ENCODE results near the gene ANKRD42.

Gene ANKRD42
- 6.5 to 37.9 (median 16.0) reads per million in 9 experiments for total RNA-seq

- DNase-seq = peak; percentile 80 to 86 (median 81)
- Mint-ChIP-seq H3K27ac (peak within 1 kb of the TSS; percentile 99), H3K9me3 (no peaks in the 10 kb centered on the region), H3K4me1 (ENCODE audit: low read depth in 2 of 2) (peaks cover 30 to 49% of the 10 kb centered on the region in 2 donors), H3K4me3 (peak within 1 kb of the TSS; percentile 96 to 99), H3K36me3 (ENCODE audit: insufficient read depth) (peaks cover 55% of the 10 kb centered on the region), H3K27me3 (no peaks in the 10 kb centered on the region)
- peak; percentile 73 for ATAC-seq (replicated peaks)
These were observed at the start of gene ANKRD42 for GRCh38 chr11:83193315-83194280. Gene ANKRD42, plus strand, starts transcription at chr11:83193712. Its CDS starts 959 bp downstream, at chr11:83194671.

GRCh38 chr11:83147895-83148294 is 45.6 kb upstream of the ANKRD42 start:
- no peaks in the 10 kb centered on the region for H3K36me3 Mint-ChIP-seq (ENCODE audit: insufficient read depth)
- DNase-seq = no peak
- peaks cover 6 to 8% of the 10 kb centered on the region in 2 donors for H3K27me3 Mint-ChIP-seq
- no peak for ATAC-seq (replicated peaks)
- no peak overlapping the region for H3K4me3 Mint-ChIP-seq
- no peaks in the 10 kb centered on the region for H3K9me3 Mint-ChIP-seq
- no peak overlapping the region for H3K27ac Mint-ChIP-seq
- H3K4me1 Mint-ChIP-seq (ENCODE audit: low read depth in 2 of 2) = no peaks in the 10 kb centered on the region

GRCh38 chr11:83150450-83150849 is 43.1 kb upstream of the ANKRD42 start:
- no peaks in the 10 kb centered on the region for H3K27me3 Mint-ChIP-seq
- DNase-seq (no peak), ATAC-seq (replicated peaks) (no peak)
- H3K4me3 Mint-ChIP-seq = no peak overlapping the region
- no peak overlapping the region for H3K27ac Mint-ChIP-seq
- H3K36me3 Mint-ChIP-seq (ENCODE audit: insufficient read depth) = peaks cover 2% of the 10 kb centered on the region
- H3K4me1 Mint-ChIP-seq (ENCODE audit: low read depth in 2 of 2) = no peaks in the 10 kb centered on the region
- no peaks in the 10 kb centered on the region for H3K9me3 Mint-ChIP-seq

- Mint-ChIP-seq H3K9me3 (no peaks in the 10 kb centered on the region), H3K27ac (no peak overlapping the region), H3K27me3 (no peaks in the 10 kb centered on the region), H3K4me1 (ENCODE audit: low read depth in 2 of 2) (no peaks in the 10 kb centered on the region), H3K4me3 (no peak overlapping the region), H3K36me3 (ENCODE audit: insufficient read depth) (peaks cover 11% of the 10 kb centered on the region)
- ATAC-seq (replicated peaks) (no peak), DNase-seq (no peak)
These were observed 42.1 kb upstream of the ANKRD42 start for GRCh38 chr11:83151274-83151977.

GRCh38 chr11:83152264-83152663 is 41.2 kb upstream of the ANKRD42 start:
- Mint-ChIP-seq H3K4me1 (ENCODE audit: low read depth in 2 of 2) (no peaks in the 10 kb centered on the region), H3K4me3 (no peak overlapping the region), H3K9me3 (no peaks in the 10 kb centered on the region), H3K27ac (no peak overlapping the region), H3K27me3 (no peaks in the 10 kb centered on the region), H3K36me3 (ENCODE audit: insufficient read depth) (peaks cover 20% of the 10 kb centered on the region)
- ATAC-seq (replicated peaks) = no peak
- no peak for DNase-seq

- Mint-ChIP-seq H3K9me3 (no peaks in the 10 kb centered on the region), H3K36me3 (ENCODE audit: insufficient read depth) (peaks cover 34% of the 10 kb centered on the region), H3K4me1 (ENCODE audit: low read depth in 2 of 2) (peaks cover 0 to 4% of the 10 kb centered on the region in 2 donors), H3K27ac (no peak overlapping the region), H3K27me3 (no peaks in the 10 kb centered on the region), H3K4me3 (no peak overlapping the region)
- DNase-seq = no peak
- ATAC-seq (replicated peaks) = no peak
These were observed 39.7 kb upstream of the ANKRD42 start for GRCh38 chr11:83153764-83154163.

- Mint-ChIP-seq H3K9me3 (no peaks in the 10 kb centered on the region), H3K27me3 (no peaks in the 10 kb centered on the region), H3K4me1 (ENCODE audit: low read depth in 2 of 2) (peaks cover 14 to 26% of the 10 kb centered on the region in 2 donors), H3K4me3 (peak overlapping the region; percentile 96 to 100), H3K36me3 (ENCODE audit: insufficient read depth) (peaks cover 59% of the 10 kb centered on the region), H3K27ac (peak overlapping the region; percentile 99 to 100)
- ATAC-seq (replicated peaks) (peak; percentile 86), DNase-seq (peak; percentile 4 to 92 (median 91))
These were observed 37.1 kb upstream of the ANKRD42 start for GRCh38 chr11:83156144-83156995.

- H3K27me3 Mint-ChIP-seq = no peaks in the 10 kb centered on the region
- ATAC-seq (replicated peaks) = peak; percentile 14
- peaks cover 22 to 33% of the 10 kb centered on the region in 2 donors for H3K4me1 Mint-ChIP-seq (ENCODE audit: low read depth in 2 of 2)
- peak within 1 kb of the TSS; percentile 99 to 100 for H3K27ac Mint-ChIP-seq
- H3K9me3 Mint-ChIP-seq = no peaks in the 10 kb centered on the region
- H3K4me3 Mint-ChIP-seq = peak within 1 kb of the TSS; percentile 96 to 100
- peak in 1 of 3 experiments; percentile 93 for DNase-seq
- H3K36me3 Mint-ChIP-seq (ENCODE audit: insufficient read depth) = peaks cover 64% of the 10 kb centered on the region
These were observed 36.4 kb upstream of the ANKRD42 start, which contains the start of gene PCF11 for GRCh38 chr11:83156996-83157593. Gene PCF11, plus strand, starts transcription at chr11:83157131. Its CDS starts 309 bp downstream, at chr11:83157440.

GRCh38 chr11:83157594-83158356 is 35.7 kb upstream of the ANKRD42 start:
- ATAC-seq (replicated peaks) (no peak), DNase-seq (peak; percentile 15 to 43 (median 28))
- Mint-ChIP-seq H3K36me3 (ENCODE audit: insufficient read depth) (peaks cover 70% of the 10 kb centered on the region), H3K4me1 (ENCODE audit: low read depth in 2 of 2) (peaks cover 22 to 39% of the 10 kb centered on the region in 2 donors), H3K27ac (peak overlapping the region; percentile 99 to 100), H3K27me3 (no peaks in the 10 kb centered on the region), H3K9me3 (no peaks in the 10 kb centered on the region), H3K4me3 (peak overlapping the region; percentile 96 to 100)

- H3K4me1 Mint-ChIP-seq (ENCODE audit: low read depth in 2 of 2) = peaks cover 22 to 41% of the 10 kb centered on the region in 2 donors
- H3K36me3 Mint-ChIP-seq (ENCODE audit: insufficient read depth) = peaks cover 72% of the 10 kb centered on the region
- peak overlapping the region; percentile 99 to 100 for H3K27ac Mint-ChIP-seq
- H3K27me3 Mint-ChIP-seq = no peaks in the 10 kb centered on the region
- no peak for ATAC-seq (replicated peaks)
- H3K4me3 Mint-ChIP-seq = peak overlapping the region; percentile 96 to 100
- no peaks in the 10 kb centered on the region for H3K9me3 Mint-ChIP-seq
- DNase-seq = no peak
These were observed 35.1 kb upstream of the ANKRD42 start for GRCh38 chr11:83158357-83158786.

- ATAC-seq (replicated peaks) (no peak), DNase-seq (no peak)
- Mint-ChIP-seq H3K36me3 (ENCODE audit: insufficient read depth) (peaks cover 72% of the 10 kb centered on the region), H3K9me3 (no peaks in the 10 kb centered on the region), H3K27ac (peak overlapping the region; percentile 77 to 99), H3K4me3 (peak overlapping the region; percentile 96 to 100), H3K27me3 (no peaks in the 10 kb centered on the region), H3K4me1 (ENCODE audit: low read depth in 2 of 2) (peaks cover 24 to 41% of the 10 kb centered on the region in 2 donors)
These were observed 34.3 kb upstream of the ANKRD42 start for GRCh38 chr11:83158965-83159901.

Measured in effector memory CD8-positive, alpha-beta T cell (primary cell).